Smooth muscle cell (in vitro differentiated cells): ENCODE data around the gene RNF111. TPM values are rescaled to one million over a fixed set of nuclear protein-coding genes. Genes with fewer than 3 reads are reported as not detected.
"Not testable (repeated sequence)": the region's sequence is repeated elsewhere in the genome, so short reads cannot be mapped to it uniquely, and the experiment has no call there.

ENCODE experiments used
- DNase-seq: peaks from one replicate; lab custom pipeline; 2025; ENCODE audit not compliant: unreplicated experiment; lab: John Stamatoyannopoulos, UW
- H2AFZ ChIP-seq: fragments of 200-600 bp; sonication (generic); 2 replicates; pipeline ENCODE4 v1.6.0; 2016; ENCODE audit warnings: antibody characterized with exemption, low read depth, mild to moderate bottlenecking
- H3F3A ChIP-seq: fragments of 200-600 bp; sonication (generic); 2 replicates; pipeline ENCODE4 v1.6.0; 2017; ENCODE audit warnings: antibody characterized with exemption, low read depth
- H3K27ac ChIP-seq: fragments of 200-600 bp; sonication (generic); 2 replicates; pipeline ENCODE4 v1.5.1; 2016; ENCODE audit warnings: low read depth, mild to moderate bottlenecking
- H3K27me3 ChIP-seq: fragments of 200-600 bp; sonication (generic); 2 replicates; pipeline ENCODE4 v1.6.1; 2016; ENCODE audit warnings: low read depth, mild to moderate bottlenecking
- H3K36me3 ChIP-seq: fragments of 200-600 bp; sonication (generic); 2 replicates; pipeline ENCODE4 v1.5.1; 2016; ENCODE audit warnings: low read depth
- H3K4me1 ChIP-seq: fragments of 200-600 bp; sonication (generic); 2 replicates; pipeline ENCODE4 v1.5.1; 2016; ENCODE audit warnings: low read depth
- H3K4me2 ChIP-seq: fragments of 200-600 bp; sonication (generic); 2 replicates; pipeline ENCODE4 v1.6.0; 2016; ENCODE audit warnings: mild to moderate bottlenecking
- H3K4me3 ChIP-seq: fragments of 200-600 bp; sonication (generic); 2 replicates; pipeline ENCODE4 v1.5.1; 2016; ENCODE audit warnings: mild to moderate bottlenecking
- H3K79me2 ChIP-seq: fragments of 200-600 bp; sonication (generic); 2 replicates; pipeline ENCODE4 v1.6.0; 2016; ENCODE audit warnings: low read depth, mild to moderate bottlenecking
- H3K9ac ChIP-seq: fragments of 200-600 bp; sonication (generic); 2 replicates; pipeline ENCODE4 v1.6.0; 2016; ENCODE audit warnings: low read depth
- H3K9me3 ChIP-seq: fragments of 200-600 bp; sonication (generic); replicated peaks from 2 replicates; pipeline ENCODE4 v1.5.1; 2016; ENCODE audit warnings: low read depth
- H4K20me1 ChIP-seq: fragments of 200-600 bp; sonication (generic); 2 replicates; pipeline ENCODE4 v1.6.0; 2016; ENCODE audit warnings: low read depth
- CTCF ChIP-seq: fragments of 200-600 bp; sonication (generic); IDR thresholded peaks from 2 replicates; pipeline ENCODE4 v1.5.1; 2017; ENCODE audit warnings: borderline replicate concordance, mild to moderate bottlenecking, antibody characterized with exemption; ENCODE audit not compliant: insufficient read depth, poor library complexity, severe bottlenecking
- WGBS: methylation state at CpG from one replicate; pipeline ENCODE4 v1.1.7; 2016; ENCODE audit warnings: low lambda C conversion rate; 5-methylcytosine and 5-hydroxymethylcytosine counted together
- polyA plus RNA-seq: library from polyadenylated mRNA; unstranded; fragments of >200 nt; fragmentation: Nextera tagmentation; extraction: Ambion mirVana; gene quantifications from 2 replicates; pipeline ENCODE4 v1.2.1, GENCODE V29; 2016
- total RNA-seq: library from RNA; depleted of rRNA; stranded (reverse); fragments of >200 nt; gene quantifications from 2 replicates; pipeline ENCODE4 v1.2.3, GENCODE V29; 2014

Gene RNF111
- total and polyA plus RNA-seq, 2 experiments from 2014 or later, result 15.3 to 37.8 TPM

GRCh38 chr15:58994906-58995453, 7.5 kb downstream of the RNF111 start:
- H4K20me1 ChIP-seq, result peaks cover 100% of the 10 kb centered on the region
- no peak overlapping the region for H3K9ac ChIP-seq
- no peaks in the 10 kb centered on the region for H3K9me3 ChIP-seq
- H3K36me3 ChIP-seq, result peaks cover 5% of the 10 kb centered on the region
- 100% methylated on average over 1 of the region's 1 CpG for WGBS
- DNase-seq, result no peak
- no peaks in the 10 kb centered on the region for H3K4me1 ChIP-seq
- TF ChIP-seq CTCF, result no peak
- peaks cover 100% of the 10 kb centered on the region for H3K79me2 ChIP-seq
- no peaks in the 10 kb centered on the region for H3K27me3 ChIP-seq
- H3K4me2 ChIP-seq, result no peak overlapping the region
- no peak overlapping the region for H2AFZ ChIP-seq
- H3K4me3 ChIP-seq, result no peak overlapping the region
- no peaks in the 10 kb centered on the region for H3F3A ChIP-seq
- no peak overlapping the region for H3K27ac ChIP-seq

GRCh38 chr15:58999694-59000093, 12.2 kb downstream of the RNF111 start:
- Histone ChIP-seq H3K4me1 (no peaks in the 10 kb centered on the region), H3K4me2 (no peak overlapping the region), H3F3A (no peaks in the 10 kb centered on the region), H3K27ac (no peak overlapping the region), H3K36me3 (peaks cover 2% of the 10 kb centered on the region), H3K27me3 (no peaks in the 10 kb centered on the region), H3K9me3 (no peaks in the 10 kb centered on the region), H2AFZ (no peak overlapping the region), H3K79me2 (peaks cover 100% of the 10 kb centered on the region), H3K9ac (no peak overlapping the region), H4K20me1 (peaks cover 100% of the 10 kb centered on the region), H3K4me3 (no peak overlapping the region)
- WGBS, result 97% methylated on average over 2 of the region's 2 CpGs
- DNase-seq, result no peak
- no peak for TF ChIP-seq CTCF

- 99% methylated on average over 10 of the region's 10 CpGs for WGBS
- not testable (repeated sequence) for H3K9me3 ChIP-seq, H3K27ac ChIP-seq, DNase-seq, H3K9ac ChIP-seq, H3K4me2 ChIP-seq, H3K27me3 ChIP-seq, H3K36me3 ChIP-seq, H3K4me3 ChIP-seq, H3K4me1 ChIP-seq, H3F3A ChIP-seq, H2AFZ ChIP-seq
- peaks cover 100% of the 10 kb centered on the region for H3K79me2 ChIP-seq
- peaks cover 100% of the 10 kb centered on the region for H4K20me1 ChIP-seq
Observed at GRCh38 chr15:59000251-59000650, 12.8 kb downstream of the RNF111 start.

GRCh38 chr15:59001946-59002345, 14.5 kb downstream of the RNF111 start:
- Histone ChIP-seq H3K4me3 (no peak overlapping the region), H3K4me1 (no peaks in the 10 kb centered on the region), H3K4me2 (no peak overlapping the region), H3K9me3 (no peaks in the 10 kb centered on the region), H2AFZ (no peak overlapping the region), H3K79me2 (peaks cover 100% of the 10 kb centered on the region), H3K27ac (no peak overlapping the region), H4K20me1 (peaks cover 100% of the 10 kb centered on the region), H3K27me3 (no peaks in the 10 kb centered on the region), H3K36me3 (peaks cover 2% of the 10 kb centered on the region), H3K9ac (no peak overlapping the region), H3F3A (no peaks in the 10 kb centered on the region)
- no peak for TF ChIP-seq CTCF
- WGBS, result 99% methylated on average over 5 of the region's 5 CpGs
- DNase-seq, result no peak
